Central memory CD4-positive, alpha-beta T cell (primary cell): ENCODE results near the gene TGM1.

Experiments
- DNase-seq: peaks from one replicate; pipeline ENCODE4 v3.0.0; 2022
- total RNA-seq, 3 experiments: gene quantifications; one replicate each; lab custom pipeline; 2026; lab: John Stamatoyannopoulos, UW

TGM1 gene
- 2.4 to 4.5 (median 3.9) reads per million in 3 experiments for total RNA-seq

- no peak for DNase-seq
Observed at GRCh38 chr14:24262821-24263733, at the start of gene TGM1. TGM1 (minus strand) TSS chr14:24263177; CDS start chr14:24262352, 825 bp downstream.

- DNase-seq = no peak
Observed at GRCh38 chr14:24311837-24312615, 49.0 kb upstream of the TGM1 start.

- DNase-seq = peak; percentile 71
Observed at GRCh38 chr14:24310646-24311604, 47.9 kb upstream of the TGM1 start, which contains the start of gene LTB4R. LTB4R (plus strand) TSS chr14:24311502; CDS start chr14:24315652, 4,150 bp downstream.

GRCh38 chr14:24310265-24310645 lies 47.3 kb upstream of the TGM1 start:
- no peak for DNase-seq

- no peak for DNase-seq
Observed at GRCh38 chr14:24309538-24310264, 46.7 kb upstream of the TGM1 start, which contains the start of gene LTB4R2. LTB4R2 (plus strand) TSS chr14:24310140; CDS start chr14:24310665, 525 bp downstream.

- DNase-seq = no peak
Observed at GRCh38 chr14:24308342-24309124, 45.6 kb upstream of the TGM1 start.

- peak; percentile 48 for DNase-seq
Observed at GRCh38 chr14:24307575-24308341, 44.8 kb upstream of the TGM1 start, which contains the start of gene CIDEB. CIDEB (minus strand) TSS chr14:24307977; CDS start chr14:24307858, 119 bp downstream.

- no peak for DNase-seq
Observed at GRCh38 chr14:24307156-24307574, 44.2 kb upstream of the TGM1 start.

GRCh38 chr14:24304019-24304387 lies 41.0 kb upstream of the TGM1 start:
- DNase-seq = no peak

GRCh38 chr14:24300326-24300980 lies 37.5 kb upstream of the TGM1 start:
- DNase-seq = no peak

- DNase-seq = peak; percentile 89
Observed at GRCh38 chr14:24299255-24300191, 36.5 kb upstream of the TGM1 start, which contains the start of the genes DHRS1 and NOP9. DHRS1 (minus strand) TSS chr14:24299780; CDS start chr14:24299106, 674 bp downstream. NOP9 (plus strand) TSS chr14:24299850; CDS start chr14:24299955, 105 bp downstream.

GRCh38 chr14:24298892-24299254 lies 35.9 kb upstream of the TGM1 start:
- no peak for DNase-seq

- no peak for DNase-seq
Observed at GRCh38 chr14:24297190-24297964, 34.4 kb upstream of the TGM1 start.

GRCh38 chr14:24296341-24297157 lies 33.6 kb upstream of the TGM1 start:
- DNase-seq = peak; percentile 74

- DNase-seq = no peak
Observed at GRCh38 chr14:24293525-24293924, 30.5 kb upstream of the TGM1 start.
